Measurements from ENCODE around the gene IL1RAPL2.

Gene IL1RAPL2

GRCh38 chrX:105121186-105121585 lies 555.2 kb downstream of the IL1RAPL2 start:
- DNase-seq (ENCODE audit: low spot score in 2 of 2), result no peak
- H3K9me3 ChIP-seq, result no peaks in the 10 kb centered on the region

GRCh38 chrX:105126201-105126600 lies 560.2 kb downstream of the IL1RAPL2 start:
- in situ Hi-C loops (cut with MboI; ENCODE audit: low sequenced_read_pairs), result no loop called here
- H3K9me3 ChIP-seq, result no peaks in the 10 kb centered on the region
- no peaks in the 10 kb centered on the region for H3K36me3 ChIP-seq (replicated peaks)
- no peak for DNase-seq (ENCODE audit: low spot score in 2 of 2)
- H3K27me3 ChIP-seq (ENCODE audit: low read depth), result no peaks in the 10 kb centered on the region
- H3K4me1 ChIP-seq, result no peaks in the 10 kb centered on the region
- H3K4me3 ChIP-seq, result no peak overlapping the region

More at GRCh38 chrX:105121186-105121585, 555.2 kb downstream of the IL1RAPL2 start:
- in situ Hi-C loops (cut with MboI; ENCODE audit: low sequenced_read_pairs), result no loop called here
- Histone ChIP-seq H3K36me3 (replicated peaks) (no peaks in the 10 kb centered on the region), H3K27me3 (ENCODE audit: low read depth) (no peaks in the 10 kb centered on the region), H3K4me1 (no peaks in the 10 kb centered on the region), H3K4me3 (no peak overlapping the region)

GRCh38 chrX:105134273-105134672 lies 568.3 kb downstream of the IL1RAPL2 start:
- in situ Hi-C loops (cut with MboI; ENCODE audit: low sequenced_read_pairs), result no loop called here
- no peaks in the 10 kb centered on the region for H3K9me3 ChIP-seq

GRCh38 chrX:105136786-105137185 lies 570.8 kb downstream of the IL1RAPL2 start:
- no peaks in the 10 kb centered on the region for H3K36me3 ChIP-seq (replicated peaks)
- in situ Hi-C loops (cut with MboI; ENCODE audit: low sequenced_read_pairs), result no loop called here
- no peak for DNase-seq (ENCODE audit: low spot score in 2 of 2)

More at GRCh38 chrX:105134273-105134672, 568.3 kb downstream of the IL1RAPL2 start:
- Histone ChIP-seq H3K4me1 (no peaks in the 10 kb centered on the region), H3K27me3 (ENCODE audit: low read depth) (no peaks in the 10 kb centered on the region), H3K4me3 (no peak overlapping the region), H3K36me3 (replicated peaks) (no peaks in the 10 kb centered on the region)
- DNase-seq (ENCODE audit: low spot score in 2 of 2), result no peak

GRCh38 chrX:105150036-105150435 lies 584.0 kb downstream of the IL1RAPL2 start:
- Histone ChIP-seq H3K36me3 (replicated peaks) (no peaks in the 10 kb centered on the region), H3K4me3 (no peak overlapping the region), H3K4me1 (no peaks in the 10 kb centered on the region), H3K27me3 (ENCODE audit: low read depth) (no peaks in the 10 kb centered on the region), H3K9me3 (no peaks in the 10 kb centered on the region)
- no peak for DNase-seq (ENCODE audit: low spot score in 2 of 2)
- in situ Hi-C loops (cut with MboI; ENCODE audit: low sequenced_read_pairs), result no loop called here

More at GRCh38 chrX:105136786-105137185, 570.8 kb downstream of the IL1RAPL2 start:
- no peak overlapping the region for H3K4me3 ChIP-seq
- H3K27me3 ChIP-seq (ENCODE audit: low read depth), result no peaks in the 10 kb centered on the region
- no peaks in the 10 kb centered on the region for H3K9me3 ChIP-seq
- no peaks in the 10 kb centered on the region for H3K4me1 ChIP-seq

- Histone ChIP-seq H3K4me3 (no peak overlapping the region), H3K4me1 (no peaks in the 10 kb centered on the region), H3K9me3 (no peaks in the 10 kb centered on the region), H3K27me3 (ENCODE audit: low read depth) (no peaks in the 10 kb centered on the region), H3K36me3 (replicated peaks) (no peaks in the 10 kb centered on the region)
- no peak for DNase-seq (ENCODE audit: low spot score in 2 of 2)
- in situ Hi-C loops (cut with MboI; ENCODE audit: low sequenced_read_pairs), result no loop called here
These were observed 584.6 kb downstream of the IL1RAPL2 start for GRCh38 chrX:105150557-105150956.

GRCh38 chrX:105167233-105167632 lies 601.2 kb downstream of the IL1RAPL2 start:
- in situ Hi-C loops (cut with MboI; ENCODE audit: low sequenced_read_pairs), result no loop called here
- H3K27me3 ChIP-seq (ENCODE audit: low read depth), result no peaks in the 10 kb centered on the region
- DNase-seq (ENCODE audit: low spot score in 2 of 2), result no peak
- H3K4me1 ChIP-seq, result no peaks in the 10 kb centered on the region
- no peaks in the 10 kb centered on the region for H3K36me3 ChIP-seq (replicated peaks)
- no peak overlapping the region for H3K4me3 ChIP-seq
- no peaks in the 10 kb centered on the region for H3K9me3 ChIP-seq

- in situ Hi-C loops (cut with MboI; ENCODE audit: low sequenced_read_pairs), result no loop called here
- H3K27me3 ChIP-seq (ENCODE audit: low read depth), result no peaks in the 10 kb centered on the region
- H3K4me3 ChIP-seq, result no peak overlapping the region
- H3K36me3 ChIP-seq (replicated peaks), result no peaks in the 10 kb centered on the region
- DNase-seq (ENCODE audit: low spot score in 2 of 2), result no peak
- H3K9me3 ChIP-seq, result no peaks in the 10 kb centered on the region
- no peaks in the 10 kb centered on the region for H3K4me1 ChIP-seq
These were observed 602.6 kb downstream of the IL1RAPL2 start for GRCh38 chrX:105168577-105168976.

- no peaks in the 10 kb centered on the region for H3K4me1 ChIP-seq
- no peaks in the 10 kb centered on the region for H3K27me3 ChIP-seq (ENCODE audit: low read depth)
- no peak overlapping the region for H3K4me3 ChIP-seq
- in situ Hi-C loops (cut with MboI; ENCODE audit: low sequenced_read_pairs), result no loop called here
- no peaks in the 10 kb centered on the region for H3K36me3 ChIP-seq (replicated peaks)
- no peaks in the 10 kb centered on the region for H3K9me3 ChIP-seq
- no peak for DNase-seq (ENCODE audit: low spot score in 2 of 2)
These were observed 607.1 kb downstream of the IL1RAPL2 start for GRCh38 chrX:105173071-105173470.

- Histone ChIP-seq H3K36me3 (replicated peaks) (no peaks in the 10 kb centered on the region), H3K4me3 (no peak overlapping the region), H3K27me3 (ENCODE audit: low read depth) (no peaks in the 10 kb centered on the region), H3K9me3 (no peaks in the 10 kb centered on the region), H3K4me1 (no peaks in the 10 kb centered on the region)
- in situ Hi-C loops (cut with MboI; ENCODE audit: low sequenced_read_pairs), result no loop called here
- DNase-seq (ENCODE audit: low spot score in 2 of 2), result no peak
These were observed 613.6 kb downstream of the IL1RAPL2 start for GRCh38 chrX:105179644-105180043.

- Histone ChIP-seq H3K9me3 (no peaks in the 10 kb centered on the region), H3K27me3 (ENCODE audit: low read depth) (no peaks in the 10 kb centered on the region), H3K36me3 (replicated peaks) (no peaks in the 10 kb centered on the region), H3K4me3 (no peak overlapping the region), H3K4me1 (no peaks in the 10 kb centered on the region)
- in situ Hi-C loops (cut with MboI; ENCODE audit: low sequenced_read_pairs), result no loop called here
- DNase-seq (ENCODE audit: low spot score in 2 of 2), result no peak
These were observed 623.1 kb downstream of the IL1RAPL2 start for GRCh38 chrX:105189093-105189492.

- in situ Hi-C loops (cut with MboI; ENCODE audit: low sequenced_read_pairs), result no loop called here
- H3K27me3 ChIP-seq (ENCODE audit: low read depth), result no peaks in the 10 kb centered on the region
- no peaks in the 10 kb centered on the region for H3K9me3 ChIP-seq
- H3K4me1 ChIP-seq, result no peaks in the 10 kb centered on the region
- DNase-seq (ENCODE audit: low spot score in 2 of 2), result peak; percentile 11 to 44
- no peaks in the 10 kb centered on the region for H3K36me3 ChIP-seq (replicated peaks)
- no peak overlapping the region for H3K4me3 ChIP-seq
These were observed 624.4 kb downstream of the IL1RAPL2 start for GRCh38 chrX:105190252-105190853.

- DNase-seq (ENCODE audit: low spot score in 2 of 2), result peak in 1 of 2 experiments; percentile 31
These were observed 625.9 kb downstream of the IL1RAPL2 start for GRCh38 chrX:105191878-105192277.

GRCh38 chrX:105209406-105209805 lies 643.4 kb downstream of the IL1RAPL2 start:
- Histone ChIP-seq H3K4me3 (no peak overlapping the region), H3K36me3 (replicated peaks) (no peaks in the 10 kb centered on the region), H3K27me3 (ENCODE audit: low read depth) (no peaks in the 10 kb centered on the region), H3K9me3 (no peaks in the 10 kb centered on the region), H3K4me1 (no peaks in the 10 kb centered on the region)
- in situ Hi-C loops (cut with MboI; ENCODE audit: low sequenced_read_pairs), result no loop called here
- DNase-seq (ENCODE audit: low spot score in 2 of 2), result no peak

More at GRCh38 chrX:105191878-105192277, 625.9 kb downstream of the IL1RAPL2 start:
- in situ Hi-C loops (cut with MboI; ENCODE audit: low sequenced_read_pairs), result no loop called here
- no peaks in the 10 kb centered on the region for H3K27me3 ChIP-seq (ENCODE audit: low read depth)
- no peaks in the 10 kb centered on the region for H3K36me3 ChIP-seq (replicated peaks)
- H3K4me1 ChIP-seq, result no peaks in the 10 kb centered on the region
- H3K4me3 ChIP-seq, result no peak overlapping the region
- H3K9me3 ChIP-seq, result no peaks in the 10 kb centered on the region

GRCh38 chrX:105210258-105210657 lies 644.3 kb downstream of the IL1RAPL2 start:
- H3K9me3 ChIP-seq, result no peaks in the 10 kb centered on the region
- H3K36me3 ChIP-seq (replicated peaks), result no peaks in the 10 kb centered on the region
- no peak for DNase-seq (ENCODE audit: low spot score in 2 of 2)
- no peaks in the 10 kb centered on the region for H3K4me1 ChIP-seq
- H3K4me3 ChIP-seq, result no peak overlapping the region
- in situ Hi-C loops (cut with MboI; ENCODE audit: low sequenced_read_pairs), result no loop called here
- no peaks in the 10 kb centered on the region for H3K27me3 ChIP-seq (ENCODE audit: low read depth)

Data from HAP-1 (cell line).